Upper lobe of left lung (tissue), 4 donors: Measurements from ENCODE around the gene MSMB.

Source experiments
- CTCF ChIP-seq, 6 experiments: fragments of 450-650 bp in 4 of 6; fragments of 200-600 bp in 2 of 6; sonication (generic) in 2 of 6; IDR thresholded peaks; one replicate each; pipeline ENCODE4 v1.5.1; 2016 to 2019; ENCODE audit warnings: antibody characterized with exemption in 6 of 6
- POLR2AphosphoS5 ChIP-seq, 2 donors: sonication (generic); formaldehyde crosslinking; IDR thresholded peaks; one replicate each; pipeline ENCODE4 v1.5.1; 2017; ENCODE audit warnings: antibody characterized with exemption in 2 of 2

- TF ChIP-seq CTCF (IDR thresholded peaks at IDR 0.05) (no peak), POLR2AphosphoS5 (IDR thresholded peaks at IDR 0.05) (no peak)
Measured at GRCh38 chr10:46031648-46032532, 14.2 kb downstream of the MSMB start.
